ENCODE measurements around the gene ZNF605. TPM values are rescaled to one million over a fixed set of nuclear protein-coding genes. Genes with fewer than 3 reads are reported as not detected.

ZNF605 gene
- total RNA-seq, 2 donors from 2014 or later = 3.3 to 11.7 TPM

- Histone ChIP-seq H3K9me3 (peaks cover 0 to 11% of the 10 kb centered on the region in 2 donors), H3K27ac (peak overlapping the region; percentile 97), H3K36me3 (no peaks in the 10 kb centered on the region), H3K27me3 (no peaks in the 10 kb centered on the region), H3K4me3 (peak overlapping the region; percentile 88 to 90), H3K4me1 (peaks cover 0 to 19% of the 10 kb centered on the region in 2 donors)
- peak; percentile 61 for DNase-seq (ENCODE audit: low spot score)
- no peak for TF ChIP-seq CTCF (IDR thresholded peaks at IDR 0.05)
Observed at GRCh38 chr12:132955094-132956010, 754 bp downstream of the ZNF605 start.

- Histone ChIP-seq H3K27ac (peak overlapping the region; percentile 97), H3K4me1 (peaks cover 0 to 19% of the 10 kb centered on the region in 2 donors), H3K27me3 (no peaks in the 10 kb centered on the region), H3K9me3 (peaks cover 0 to 16% of the 10 kb centered on the region in 2 donors), H3K4me3 (peak overlapping the region; percentile 88 to 90), H3K36me3 (peaks cover 2% of the 10 kb centered on the region)
- TF ChIP-seq CTCF (IDR thresholded peaks at IDR 0.05) = no peak
- DNase-seq (ENCODE audit: low spot score) = no peak
Observed at GRCh38 chr12:132954471-132955048, 1.5 kb downstream of the ZNF605 start.

- H3K4me3 ChIP-seq = no peak overlapping the region
- H3K36me3 ChIP-seq = peaks cover 5% of the 10 kb centered on the region
- DNase-seq (ENCODE audit: low spot score) = no peak
- no peak overlapping the region for H3K27ac ChIP-seq
- H3K27me3 ChIP-seq = no peaks in the 10 kb centered on the region
- no peak for TF ChIP-seq CTCF (IDR thresholded peaks at IDR 0.05)
- peaks cover 0 to 19% of the 10 kb centered on the region in 2 donors for H3K4me1 ChIP-seq
- H3K9me3 ChIP-seq = peaks cover 0 to 17% of the 10 kb centered on the region in 2 donors
Observed at GRCh38 chr12:132953771-132954170, 2.3 kb downstream of the ZNF605 start.

- Histone ChIP-seq H3K4me3 (no peak overlapping the region), H3K4me1 (peaks cover 0 to 19% of the 10 kb centered on the region in 2 donors), H3K36me3 (peaks cover 6% of the 10 kb centered on the region), H3K27ac (no peak overlapping the region), H3K27me3 (no peaks in the 10 kb centered on the region), H3K9me3 (peaks cover 0 to 23% of the 10 kb centered on the region in 2 donors)
- no peak for TF ChIP-seq CTCF (IDR thresholded peaks at IDR 0.05)
- DNase-seq (ENCODE audit: low spot score) = no peak
Observed at GRCh38 chr12:132953163-132953425, 3.0 kb downstream of the ZNF605 start.

- H3K4me3 ChIP-seq = no peak overlapping the region
- peaks cover 0 to 18% of the 10 kb centered on the region in 2 donors for H3K4me1 ChIP-seq
- no peaks in the 10 kb centered on the region for H3K27me3 ChIP-seq
- no peak for TF ChIP-seq CTCF (IDR thresholded peaks at IDR 0.05)
- H3K27ac ChIP-seq = no peak overlapping the region
- no peak for DNase-seq (ENCODE audit: low spot score)
- H3K9me3 ChIP-seq = peaks cover 1 to 29% of the 10 kb centered on the region in 2 donors
- peaks cover 12% of the 10 kb centered on the region for H3K36me3 ChIP-seq
Observed at GRCh38 chr12:132952371-132953162, 3.5 kb downstream of the ZNF605 start.

All from right atrium auricular region (tissue), 2 donors.